A549 (cell line): ENCODE data around the gene TCAP.

Experiments used
- FOSL2 ChIP-seq, 2 experiments: fragments of 450-650 bp in 1 of 2; fragments of >200 bp in 1 of 2; sonication (Bioruptor Twin) in 1 of 2; formaldehyde crosslinking; IDR thresholded peaks; 2 replicates each; pipeline versions ENCODE4 v1.5.0 to v1.6.1; 2016 to 2020; ENCODE audit warnings: mild to moderate bottlenecking in 1 of 2, moderate library complexity in 1 of 2
- MAFK ChIP-seq: fragments of 450-650 bp; IDR thresholded peaks from 2 replicates; pipeline ENCODE4 v1.6.1; 2014; ENCODE audit not compliant: partially characterized antibody
- MYC ChIP-seq: IDR thresholded peaks from 2 replicates; pipeline ENCODE4 v1.6.1; 2012; ENCODE audit warnings: mild to moderate bottlenecking, inconsistent platforms, low read length, improper control_type of control experiment, borderline replicate concordance
- SMC3 ChIP-seq: fragments of >200 bp; sonication (Bioruptor Twin); formaldehyde crosslinking; IDR thresholded peaks from 3 replicates; pipeline ENCODE4 v1.6.1; 2018; ENCODE audit warnings: inconsistent platforms
- ZFP36 ChIP-seq: fragments of 450-650 bp; IDR thresholded peaks from 2 replicates; pipeline ENCODE4 v1.6.1; 2014; ENCODE audit warnings: borderline replicate concordance; ENCODE audit not compliant: partially characterized antibody
- TF ChIP-seq, protein P1 (sequence below): IDR thresholded peaks from 2 replicates; pipeline ENCODE4 v1.6.1; 2012
- TF ChIP-seq, protein P2 (sequence below): fragments of >200 bp; sonication (Bioruptor Twin); formaldehyde crosslinking; IDR thresholded peaks from 3 replicates; pipeline ENCODE4 v1.5.1; 2016
- TF ChIP-seq, protein P3 (sequence below): fragments of 200-600 bp; sonication (generic); IDR thresholded peaks from 2 replicates; pipeline ENCODE4 v1.6.1; 2016; ENCODE audit warnings: antibody characterized with exemption, mild to moderate bottlenecking, moderate library complexity
- TF ChIP-seq, protein P4 (sequence below): fragments of 450-650 bp; IDR thresholded peaks from 2 replicates; pipeline ENCODE4 v1.6.1; 2014; ENCODE audit warnings: antibody characterized with exemption

DNA sequence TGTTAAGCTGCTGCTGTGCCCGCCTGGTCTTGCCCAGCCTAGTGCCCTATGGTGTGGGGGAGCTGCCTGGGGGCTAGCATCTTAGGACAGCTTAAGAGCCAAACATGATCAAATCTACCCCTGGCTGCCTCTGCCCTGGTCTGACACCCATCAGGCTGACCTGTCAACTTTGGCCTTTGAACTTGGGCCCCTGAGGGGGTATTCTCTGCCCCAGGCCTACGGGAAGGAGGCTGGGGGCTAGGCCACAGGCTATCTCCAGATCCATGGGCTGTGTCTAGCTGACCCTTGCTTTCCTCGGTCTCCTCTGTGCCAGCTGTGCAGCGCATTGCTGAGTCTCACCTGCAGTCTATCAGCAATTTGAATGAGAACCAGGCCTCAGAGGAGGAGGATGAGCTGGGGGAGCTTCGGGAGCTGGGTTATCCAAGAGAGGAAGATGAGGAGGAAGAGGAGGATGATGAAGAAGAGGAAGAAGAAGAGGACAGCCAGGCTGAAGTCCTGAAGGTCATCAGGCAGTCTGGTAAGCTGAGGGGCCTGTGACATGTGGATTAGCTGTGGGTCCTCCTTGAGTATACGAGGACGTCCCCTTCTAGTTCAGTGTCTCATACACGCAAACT, 31.5 kb upstream of the TCAP start:
- TF ChIP-seq, protein P1, sequence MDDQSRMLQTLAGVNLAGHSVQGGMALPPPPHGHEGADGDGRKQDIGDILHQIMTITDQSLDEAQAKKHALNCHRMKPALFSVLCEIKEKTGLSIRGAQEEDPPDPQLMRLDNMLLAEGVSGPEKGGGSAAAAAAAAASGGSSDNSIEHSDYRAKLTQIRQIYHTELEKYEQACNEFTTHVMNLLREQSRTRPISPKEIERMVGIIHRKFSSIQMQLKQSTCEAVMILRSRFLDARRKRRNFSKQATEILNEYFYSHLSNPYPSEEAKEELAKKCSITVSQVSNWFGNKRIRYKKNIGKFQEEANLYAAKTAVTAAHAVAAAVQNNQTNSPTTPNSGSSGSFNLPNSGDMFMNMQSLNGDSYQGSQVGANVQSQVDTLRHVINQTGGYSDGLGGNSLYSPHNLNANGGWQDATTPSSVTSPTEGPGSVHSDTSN, result no peak
- TF ChIP-seq, protein P2, sequence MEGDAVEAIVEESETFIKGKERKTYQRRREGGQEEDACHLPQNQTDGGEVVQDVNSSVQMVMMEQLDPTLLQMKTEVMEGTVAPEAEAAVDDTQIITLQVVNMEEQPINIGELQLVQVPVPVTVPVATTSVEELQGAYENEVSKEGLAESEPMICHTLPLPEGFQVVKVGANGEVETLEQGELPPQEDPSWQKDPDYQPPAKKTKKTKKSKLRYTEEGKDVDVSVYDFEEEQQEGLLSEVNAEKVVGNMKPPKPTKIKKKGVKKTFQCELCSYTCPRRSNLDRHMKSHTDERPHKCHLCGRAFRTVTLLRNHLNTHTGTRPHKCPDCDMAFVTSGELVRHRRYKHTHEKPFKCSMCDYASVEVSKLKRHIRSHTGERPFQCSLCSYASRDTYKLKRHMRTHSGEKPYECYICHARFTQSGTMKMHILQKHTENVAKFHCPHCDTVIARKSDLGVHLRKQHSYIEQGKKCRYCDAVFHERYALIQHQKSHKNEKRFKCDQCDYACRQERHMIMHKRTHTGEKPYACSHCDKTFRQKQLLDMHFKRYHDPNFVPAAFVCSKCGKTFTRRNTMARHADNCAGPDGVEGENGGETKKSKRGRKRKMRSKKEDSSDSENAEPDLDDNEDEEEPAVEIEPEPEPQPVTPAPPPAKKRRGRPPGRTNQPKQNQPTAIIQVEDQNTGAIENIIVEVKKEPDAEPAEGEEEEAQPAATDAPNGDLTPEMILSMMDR, result no peak
- TF ChIP-seq MYC (no peak), FOSL2 (IDR thresholded peaks at IDR 0.05) (no peak), FOSL2 (CRISPR knock-in tag; IDR thresholded peaks at IDR 0.05) (no peak), SMC3 (no peak), ZFP36 (no peak), MAFK (no peak)
- TF ChIP-seq, protein P3, sequence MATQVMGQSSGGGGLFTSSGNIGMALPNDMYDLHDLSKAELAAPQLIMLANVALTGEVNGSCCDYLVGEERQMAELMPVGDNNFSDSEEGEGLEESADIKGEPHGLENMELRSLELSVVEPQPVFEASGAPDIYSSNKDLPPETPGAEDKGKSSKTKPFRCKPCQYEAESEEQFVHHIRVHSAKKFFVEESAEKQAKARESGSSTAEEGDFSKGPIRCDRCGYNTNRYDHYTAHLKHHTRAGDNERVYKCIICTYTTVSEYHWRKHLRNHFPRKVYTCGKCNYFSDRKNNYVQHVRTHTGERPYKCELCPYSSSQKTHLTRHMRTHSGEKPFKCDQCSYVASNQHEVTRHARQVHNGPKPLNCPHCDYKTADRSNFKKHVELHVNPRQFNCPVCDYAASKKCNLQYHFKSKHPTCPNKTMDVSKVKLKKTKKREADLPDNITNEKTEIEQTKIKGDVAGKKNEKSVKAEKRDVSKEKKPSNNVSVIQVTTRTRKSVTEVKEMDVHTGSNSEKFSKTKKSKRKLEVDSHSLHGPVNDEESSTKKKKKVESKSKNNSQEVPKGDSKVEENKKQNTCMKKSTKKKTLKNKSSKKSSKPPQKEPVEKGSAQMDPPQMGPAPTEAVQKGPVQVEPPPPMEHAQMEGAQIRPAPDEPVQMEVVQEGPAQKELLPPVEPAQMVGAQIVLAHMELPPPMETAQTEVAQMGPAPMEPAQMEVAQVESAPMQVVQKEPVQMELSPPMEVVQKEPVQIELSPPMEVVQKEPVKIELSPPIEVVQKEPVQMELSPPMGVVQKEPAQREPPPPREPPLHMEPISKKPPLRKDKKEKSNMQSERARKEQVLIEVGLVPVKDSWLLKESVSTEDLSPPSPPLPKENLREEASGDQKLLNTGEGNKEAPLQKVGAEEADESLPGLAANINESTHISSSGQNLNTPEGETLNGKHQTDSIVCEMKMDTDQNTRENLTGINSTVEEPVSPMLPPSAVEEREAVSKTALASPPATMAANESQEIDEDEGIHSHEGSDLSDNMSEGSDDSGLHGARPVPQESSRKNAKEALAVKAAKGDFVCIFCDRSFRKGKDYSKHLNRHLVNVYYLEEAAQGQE, result no peak
- TF ChIP-seq, protein P4, sequence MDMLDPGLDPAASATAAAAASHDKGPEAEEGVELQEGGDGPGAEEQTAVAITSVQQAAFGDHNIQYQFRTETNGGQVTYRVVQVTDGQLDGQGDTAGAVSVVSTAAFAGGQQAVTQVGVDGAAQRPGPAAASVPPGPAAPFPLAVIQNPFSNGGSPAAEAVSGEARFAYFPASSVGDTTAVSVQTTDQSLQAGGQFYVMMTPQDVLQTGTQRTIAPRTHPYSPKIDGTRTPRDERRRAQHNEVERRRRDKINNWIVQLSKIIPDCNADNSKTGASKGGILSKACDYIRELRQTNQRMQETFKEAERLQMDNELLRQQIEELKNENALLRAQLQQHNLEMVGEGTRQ, result no peak
